Peyer's patch (tissue), 4 donors: Measurements from ENCODE around the gene WSB1.

ENCODE experiments used
- POLR2A ChIP-seq, 2 donors: fragments of 450-650 bp; IDR thresholded peaks; one replicate each; pipeline ENCODE4 v1.5.1; 2017; ENCODE audit warnings: antibody characterized with exemption in 2 of 2, mild to moderate bottlenecking in 2 of 2, moderate library complexity in 2 of 2
- TF ChIP-seq, protein P1 (sequence below), 6 experiments: fragments of 450-650 bp in 4 of 6; fragments of 200-600 bp in 2 of 6; sonication (generic) in 1 of 6; IDR thresholded peaks; one replicate each; pipeline ENCODE4 v1.5.1; 2017 to 2019; ENCODE audit warnings: antibody characterized with exemption in 6 of 6, mild to moderate bottlenecking in 3 of 6, moderate library complexity in 1 of 6

DNA sequence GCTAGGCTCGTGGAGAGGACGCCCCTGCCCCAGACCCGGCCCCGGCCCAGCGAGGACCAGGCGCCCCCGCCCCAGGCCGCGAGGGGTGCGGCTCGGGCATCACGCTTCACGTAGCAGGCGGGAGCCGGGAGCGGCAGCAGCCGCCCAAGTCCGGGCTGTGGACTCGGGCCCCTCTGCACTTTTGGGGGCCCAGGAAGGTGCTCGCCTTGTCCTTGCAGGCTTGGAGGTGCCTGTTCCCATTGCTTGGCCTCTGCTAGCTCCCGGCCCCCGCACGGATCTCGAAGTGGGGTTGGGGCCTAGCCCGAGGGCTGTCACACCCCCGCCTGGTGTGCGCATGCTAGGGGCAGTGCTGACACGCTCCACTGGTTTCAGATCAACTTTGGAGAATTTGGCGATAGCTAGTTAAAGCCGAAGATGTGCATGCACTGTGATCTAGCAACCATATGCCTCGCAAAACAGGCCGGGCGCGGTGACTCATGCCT is 55.7 kb downstream of the WSB1 start:
- TF ChIP-seq, protein P1, sequence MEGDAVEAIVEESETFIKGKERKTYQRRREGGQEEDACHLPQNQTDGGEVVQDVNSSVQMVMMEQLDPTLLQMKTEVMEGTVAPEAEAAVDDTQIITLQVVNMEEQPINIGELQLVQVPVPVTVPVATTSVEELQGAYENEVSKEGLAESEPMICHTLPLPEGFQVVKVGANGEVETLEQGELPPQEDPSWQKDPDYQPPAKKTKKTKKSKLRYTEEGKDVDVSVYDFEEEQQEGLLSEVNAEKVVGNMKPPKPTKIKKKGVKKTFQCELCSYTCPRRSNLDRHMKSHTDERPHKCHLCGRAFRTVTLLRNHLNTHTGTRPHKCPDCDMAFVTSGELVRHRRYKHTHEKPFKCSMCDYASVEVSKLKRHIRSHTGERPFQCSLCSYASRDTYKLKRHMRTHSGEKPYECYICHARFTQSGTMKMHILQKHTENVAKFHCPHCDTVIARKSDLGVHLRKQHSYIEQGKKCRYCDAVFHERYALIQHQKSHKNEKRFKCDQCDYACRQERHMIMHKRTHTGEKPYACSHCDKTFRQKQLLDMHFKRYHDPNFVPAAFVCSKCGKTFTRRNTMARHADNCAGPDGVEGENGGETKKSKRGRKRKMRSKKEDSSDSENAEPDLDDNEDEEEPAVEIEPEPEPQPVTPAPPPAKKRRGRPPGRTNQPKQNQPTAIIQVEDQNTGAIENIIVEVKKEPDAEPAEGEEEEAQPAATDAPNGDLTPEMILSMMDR (IDR thresholded peaks at IDR 0.05) = no peak
- no peak for TF ChIP-seq POLR2A (IDR thresholded peaks at IDR 0.05)
